Non-pigmented ciliary epithelial cell (primary cell): ENCODE measurements around the gene ID4.

ENCODE experiments used
- DNase-seq: peaks from one replicate; pipeline ENCODE4 v3.0.0-alpha.2; 2010; ENCODE audit warnings: low read depth

Gene ID4

DNA sequence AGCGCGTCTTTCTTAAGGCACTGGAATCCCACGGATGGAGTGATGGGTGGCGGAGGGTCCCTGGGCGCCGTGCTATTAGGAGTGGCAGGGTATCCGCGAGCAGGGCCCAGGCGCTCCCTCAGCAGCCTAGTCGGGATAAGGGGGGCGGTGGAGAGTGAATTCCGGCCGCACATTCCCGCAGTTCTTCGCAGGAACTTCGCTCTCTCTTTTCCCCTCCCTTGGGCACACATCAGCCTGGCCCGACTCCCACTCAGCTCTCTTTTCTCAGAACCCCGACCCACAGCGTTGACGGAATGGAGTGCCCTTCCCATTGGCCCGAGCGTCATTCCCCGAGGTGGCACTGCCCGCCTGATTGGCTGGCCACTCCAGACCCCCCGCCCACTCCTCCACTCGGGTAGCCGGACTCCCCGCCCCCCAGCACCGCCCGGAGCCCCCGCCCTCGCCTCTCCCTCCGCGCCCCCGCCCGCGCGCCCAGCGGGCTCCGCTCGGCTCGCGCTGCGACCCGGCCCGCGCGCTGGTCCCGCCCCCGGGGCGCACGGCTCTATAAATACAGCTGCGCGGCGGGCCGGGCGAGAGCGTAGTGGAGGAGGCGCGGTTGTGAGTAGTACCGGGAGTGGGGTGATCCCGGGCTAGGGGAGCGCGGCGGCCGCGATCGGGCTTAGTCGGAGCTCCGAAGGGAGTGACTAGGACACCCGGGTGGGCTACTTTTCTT lies at the start of gene ID4:
ID4 (plus strand) TSS at position 572 of the 712 bp plus-strand sequence. CDS start 385 bp downstream, outside the sequence.
- DNase-seq, result peak; percentile 77

GRCh38 chr6:19788686-19789085 lies 48.5 kb upstream of the ID4 start:
- no peak for DNase-seq

DNA sequence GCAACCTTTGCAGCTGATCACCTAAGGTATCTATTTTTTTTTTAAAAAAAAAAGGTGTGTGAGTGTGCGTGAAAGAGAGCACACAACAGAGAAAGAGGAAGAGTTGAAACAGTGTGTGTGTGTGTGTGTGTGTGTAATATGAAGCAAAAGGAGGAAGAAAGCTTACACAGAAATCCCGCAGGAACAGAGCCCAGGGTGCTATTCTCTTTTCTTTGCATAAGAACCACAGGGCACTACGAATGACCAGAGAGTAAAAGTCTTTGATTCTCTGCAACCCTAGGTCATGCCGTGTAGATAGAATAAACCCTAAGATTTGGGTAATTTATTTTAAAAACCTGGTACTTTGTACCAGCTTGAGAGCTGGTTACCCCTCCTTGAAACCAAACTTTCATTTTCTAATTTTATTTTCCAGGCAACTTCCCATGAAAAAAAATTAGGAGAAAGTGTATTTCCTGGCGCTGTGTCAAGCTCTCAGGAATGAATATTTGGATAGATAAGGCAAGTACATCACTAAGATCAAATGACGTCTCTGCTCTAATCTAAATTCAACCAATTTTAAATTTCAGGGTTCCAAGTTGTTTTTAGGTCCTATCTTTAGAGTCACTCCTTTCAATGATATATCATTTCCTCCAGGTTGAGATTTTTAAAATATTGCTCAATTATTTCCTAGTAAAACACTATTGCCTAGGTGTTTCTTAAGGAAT lies 47.9 kb upstream of the ID4 start:
- no peak for DNase-seq

DNA sequence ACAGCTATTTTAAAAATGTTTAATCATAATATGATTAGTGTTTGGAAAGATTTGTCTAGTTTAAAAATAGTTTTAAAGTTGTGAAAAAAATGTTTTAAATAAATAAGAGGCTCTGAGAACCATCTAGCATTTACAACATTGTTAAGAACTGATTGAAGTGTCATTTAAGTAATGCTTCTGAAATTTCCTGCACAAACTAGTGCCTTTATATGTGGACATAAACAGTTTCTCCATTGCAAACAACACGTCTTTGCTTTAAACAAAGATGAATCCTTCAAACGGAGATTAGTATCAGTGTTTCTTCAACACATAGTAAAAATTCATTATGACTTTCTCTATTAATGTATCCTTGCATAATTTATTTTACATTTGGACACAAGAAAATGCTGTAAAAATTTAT lies 45.9 kb upstream of the ID4 start:
- no peak for DNase-seq

DNA sequence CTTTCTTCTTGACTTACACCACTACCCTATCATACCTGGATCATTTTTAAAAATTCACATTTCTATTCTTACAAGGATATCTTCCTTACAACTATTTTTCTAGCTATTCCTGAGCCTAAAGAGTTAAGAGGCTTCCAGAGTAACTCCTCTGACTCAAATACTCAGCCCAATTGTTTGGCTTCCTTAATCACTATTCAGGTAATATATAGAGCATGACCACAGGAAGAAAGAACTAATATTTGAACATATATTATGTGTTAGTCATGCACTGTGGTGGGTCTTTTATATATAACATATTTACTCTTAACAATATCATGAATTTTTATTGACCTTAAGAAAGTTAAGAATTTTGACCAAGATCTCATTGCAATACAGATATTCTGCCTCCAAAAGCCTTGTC lies 42.0 kb upstream of the ID4 start:
- DNase-seq, result no peak

GRCh38 chr6:19796452-19796851 lies 40.7 kb upstream of the ID4 start:
- DNase-seq, result no peak

DNA sequence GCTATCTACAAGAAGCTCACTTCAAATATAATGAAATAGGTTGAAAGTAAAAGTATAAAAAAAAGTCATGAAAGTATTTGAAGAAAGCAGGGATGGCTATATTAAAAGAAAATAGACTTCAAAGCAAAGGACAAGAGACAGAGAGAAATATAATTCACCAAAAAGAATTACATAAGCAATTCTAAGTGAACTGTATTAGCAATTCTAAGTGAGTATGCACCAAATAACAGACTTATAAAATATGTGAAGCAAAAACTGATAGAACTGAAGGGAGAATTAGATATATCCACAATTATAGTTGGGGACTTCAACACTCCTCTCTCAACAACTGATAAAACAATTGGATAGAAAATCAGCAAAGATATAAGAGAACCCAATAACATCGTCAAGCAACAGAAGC lies 38.8 kb upstream of the ID4 start:
- DNase-seq, result no peak

- DNase-seq, result no peak
Measured at GRCh38 chr6:19802656-19803055, 34.5 kb upstream of the ID4 start.

DNA sequence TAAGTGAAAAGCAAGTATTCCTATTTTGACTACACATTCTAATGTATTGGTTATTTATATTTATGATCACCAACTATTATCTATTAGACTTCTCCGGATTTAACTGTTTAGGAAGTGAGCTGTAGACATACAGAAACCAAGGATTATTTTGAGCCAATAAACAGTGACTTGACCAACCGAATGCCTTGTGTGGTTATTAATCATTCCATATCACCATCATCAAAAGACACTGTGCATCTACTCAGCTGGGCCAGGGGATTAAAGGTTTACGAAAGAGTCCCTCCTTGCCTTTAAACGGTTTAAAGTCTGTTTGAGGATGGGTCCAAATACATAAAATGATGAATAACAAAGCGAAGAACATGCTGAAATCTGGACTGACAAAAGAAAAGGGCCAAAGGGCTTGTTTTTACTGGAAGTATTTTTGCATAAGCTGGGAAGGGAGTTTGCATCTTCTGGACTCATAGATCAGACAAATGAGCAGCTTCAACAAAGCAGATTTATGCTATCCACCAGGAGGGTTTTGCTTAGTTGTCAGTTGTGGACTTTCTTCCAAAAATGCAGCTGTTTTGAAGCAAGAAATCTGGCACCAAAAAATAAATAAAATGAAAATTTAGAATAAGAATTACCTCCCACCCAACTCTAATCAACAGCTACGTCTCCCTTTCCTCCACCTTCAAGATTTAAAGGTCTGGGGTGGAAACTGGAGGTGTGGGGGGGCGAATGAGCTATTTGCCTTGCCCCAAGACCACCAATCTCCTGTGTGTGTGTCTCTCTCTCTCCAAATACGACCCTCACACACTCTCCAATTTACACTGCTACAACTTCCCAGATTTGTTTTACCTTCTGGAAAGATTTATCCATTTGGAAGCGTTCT lies 33.6 kb upstream of the ID4 start:
- DNase-seq, result no peak

GRCh38 chr6:19804205-19805128 lies 32.7 kb upstream of the ID4 start:
- DNase-seq, result peak; percentile 85

DNA sequence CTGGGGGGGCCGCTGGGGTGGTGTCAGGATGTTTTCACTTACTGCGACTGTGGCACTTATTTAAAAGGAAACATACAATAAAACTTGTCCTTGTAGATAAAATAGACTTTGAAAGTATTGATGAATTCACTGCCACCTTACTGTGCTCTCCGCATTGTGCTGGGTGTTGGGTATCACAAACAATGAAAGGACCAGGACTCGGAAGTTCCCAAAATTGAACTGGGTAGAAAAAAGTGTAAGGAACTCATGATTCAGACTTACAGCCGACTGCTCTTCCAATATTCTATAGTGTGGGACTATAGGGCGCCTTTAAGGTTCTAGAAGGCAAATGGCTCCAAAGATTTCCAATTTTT lies 32.1 kb upstream of the ID4 start:
- no peak for DNase-seq

GRCh38 chr6:19806971-19807396 lies 30.2 kb upstream of the ID4 start:
- DNase-seq, result no peak

GRCh38 chr6:19811397-19812079 lies 25.6 kb upstream of the ID4 start:
- no peak for DNase-seq

- DNase-seq, result no peak
Measured at GRCh38 chr6:19812512-19813119, 24.6 kb upstream of the ID4 start.

- DNase-seq, result no peak
Measured at GRCh38 chr6:19818805-19819204, 18.4 kb upstream of the ID4 start.

GRCh38 chr6:19824058-19824807 lies 12.9 kb upstream of the ID4 start:
- DNase-seq, result no peak

GRCh38 chr6:19827247-19827646 lies 9.9 kb upstream of the ID4 start:
- DNase-seq, result no peak

DNA sequence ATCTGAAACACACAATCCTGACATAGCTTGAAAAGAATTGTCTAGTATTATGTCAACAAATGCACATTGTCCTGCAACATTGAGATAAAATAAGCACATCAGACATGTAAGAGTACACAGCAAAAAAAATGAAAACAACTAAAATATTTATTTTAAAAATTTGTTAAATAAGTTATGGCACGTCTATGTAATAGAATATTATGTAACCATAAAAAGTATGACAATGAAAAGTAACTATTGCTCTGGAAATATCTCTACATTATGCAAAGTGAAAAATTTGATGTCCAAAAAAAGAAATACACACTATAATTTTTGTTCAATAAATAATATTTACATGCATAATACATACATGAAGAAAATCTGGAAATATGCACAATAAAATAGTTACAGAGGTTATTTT lies 9.3 kb upstream of the ID4 start:
- no peak for DNase-seq

GRCh38 chr6:19830171-19830570 lies 7.0 kb upstream of the ID4 start:
- no peak for DNase-seq

GRCh38 chr6:19831358-19831757 lies 5.8 kb upstream of the ID4 start:
- no peak for DNase-seq
